B cell (primary cell): ENCODE data around the gene PUM1.
"Not testable (repeated sequence)": the region's sequence is repeated elsewhere in the genome, so short reads cannot be mapped to it uniquely, and the experiment has no call there.

Source experiments
- EZH2 ChIP-seq: IDR thresholded peaks from 2 replicates; pipeline ENCODE4 v1.6.1; 2012; ENCODE audit warnings: borderline replicate concordance, low read depth, mild to moderate bottlenecking, moderate library complexity, low read length; ENCODE audit not compliant: insufficient read depth, poor library complexity, severe bottlenecking
- TF ChIP-seq, protein P1 (sequence below): fragments of 200-600 bp; IDR thresholded peaks from one replicate; pipeline ENCODE4 v1.8.0; 2022; ENCODE audit warnings: antibody characterized with exemption, mild to moderate bottlenecking

- TF ChIP-seq EZH2 = not testable (repeated sequence)
- TF ChIP-seq, protein P1, sequence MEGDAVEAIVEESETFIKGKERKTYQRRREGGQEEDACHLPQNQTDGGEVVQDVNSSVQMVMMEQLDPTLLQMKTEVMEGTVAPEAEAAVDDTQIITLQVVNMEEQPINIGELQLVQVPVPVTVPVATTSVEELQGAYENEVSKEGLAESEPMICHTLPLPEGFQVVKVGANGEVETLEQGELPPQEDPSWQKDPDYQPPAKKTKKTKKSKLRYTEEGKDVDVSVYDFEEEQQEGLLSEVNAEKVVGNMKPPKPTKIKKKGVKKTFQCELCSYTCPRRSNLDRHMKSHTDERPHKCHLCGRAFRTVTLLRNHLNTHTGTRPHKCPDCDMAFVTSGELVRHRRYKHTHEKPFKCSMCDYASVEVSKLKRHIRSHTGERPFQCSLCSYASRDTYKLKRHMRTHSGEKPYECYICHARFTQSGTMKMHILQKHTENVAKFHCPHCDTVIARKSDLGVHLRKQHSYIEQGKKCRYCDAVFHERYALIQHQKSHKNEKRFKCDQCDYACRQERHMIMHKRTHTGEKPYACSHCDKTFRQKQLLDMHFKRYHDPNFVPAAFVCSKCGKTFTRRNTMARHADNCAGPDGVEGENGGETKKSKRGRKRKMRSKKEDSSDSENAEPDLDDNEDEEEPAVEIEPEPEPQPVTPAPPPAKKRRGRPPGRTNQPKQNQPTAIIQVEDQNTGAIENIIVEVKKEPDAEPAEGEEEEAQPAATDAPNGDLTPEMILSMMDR = not testable (repeated sequence)
These were observed 18.0 kb downstream of the PUM1 start for GRCh38 chr1:31047507-31047906.
